HepG2 (cell line): ENCODE measurements around the gene KCTD13. TPM values are rescaled to one million over a fixed set of nuclear protein-coding genes. Genes with fewer than 3 reads are reported as not detected.
A peak's percentile ranks its signal among the peaks of the same experiment; 100 is the strongest.

ENCODE experiments used
- FOXP1 ChIP-seq, 2 experiments: fragments of 450-650 bp in 1 of 2; IDR thresholded peaks; 2 replicates each; pipeline ENCODE4 v1.6.1; 2017 to 2018; ENCODE audit warnings: antibody characterized with exemption in 1 of 2
- GABPB1 ChIP-seq: IDR thresholded peaks from 2 replicates; pipeline ENCODE4 v1.6.1; 2016; ENCODE audit warnings: mild to moderate bottlenecking, missing genetic modification reagents, moderate library complexity, missing compliant biosample characterization
- HOXA7 ChIP-seq: sonication (generic); formaldehyde crosslinking; IDR thresholded peaks from 2 replicates; pipeline ENCODE4 v1.8.1; 2022; ENCODE audit warnings: mild to moderate bottlenecking, missing genetic modification reagents, moderate library complexity
- JDP2 ChIP-seq: sonication (generic); formaldehyde crosslinking; IDR thresholded peaks from 2 replicates; pipeline ENCODE4 v1.8.1; 2022; ENCODE audit warnings: missing genetic modification reagents, borderline replicate concordance
- MAFF ChIP-seq: IDR thresholded peaks from 2 replicates; pipeline ENCODE4 v1.6.1; 2011; ENCODE audit warnings: low read depth, low read length, improper control_type of control experiment
- MAX ChIP-seq: IDR thresholded peaks from 2 replicates; pipeline ENCODE4 v1.6.1; 2012; ENCODE audit warnings: inconsistent platforms
- NFIB ChIP-seq: sonication (generic); formaldehyde crosslinking; IDR thresholded peaks from 2 replicates; pipeline ENCODE4 v1.9.0; 2021; ENCODE audit warnings: missing genetic modification reagents, mild to moderate bottlenecking, borderline replicate concordance
- PCBP2 ChIP-seq: fragments of 200-400 bp; formaldehyde crosslinking; optimal IDR thresholded peaks from 2 replicates; pipeline ENCODE3; 2018; ENCODE audit warnings: low read length, low read depth; ENCODE audit not compliant: poor library complexity, severe bottlenecking
- SALL1 ChIP-seq: sonication (generic); formaldehyde crosslinking; IDR thresholded peaks from 2 replicates; pipeline ENCODE4 v1.8.0; 2022; ENCODE audit warnings: mild to moderate bottlenecking, missing genetic modification reagents
- SKI ChIP-seq: fragments of 450-650 bp; IDR thresholded peaks from one replicate; pipeline ENCODE4 v1.6.1; 2018; ENCODE audit warnings: mild to moderate bottlenecking; ENCODE audit not compliant: partially characterized antibody
- UBTF ChIP-seq: sonication (generic); formaldehyde crosslinking; IDR thresholded peaks from 2 replicates; pipeline ENCODE4 v1.4.0; 2020; ENCODE audit warnings: mild to moderate bottlenecking, missing genetic modification reagents
- ZBTB39 ChIP-seq: sonication (generic); formaldehyde crosslinking; IDR thresholded peaks from 2 replicates; pipeline ENCODE4 v1.5.0; 2020; ENCODE audit warnings: missing genetic modification reagents
- ZNF350 ChIP-seq: sonication (generic); formaldehyde crosslinking; IDR thresholded peaks from 2 replicates; pipeline ENCODE4 v1.4.0; 2020; ENCODE audit warnings: mild to moderate bottlenecking, low read depth, missing genetic modification reagents, borderline replicate concordance
- ZNF564 ChIP-seq: sonication (generic); formaldehyde crosslinking; IDR thresholded peaks from 2 replicates; pipeline ENCODE4 v1.8.1; 2023; ENCODE audit warnings: mild to moderate bottlenecking, missing genetic modification reagents
- ZNF704 ChIP-seq: sonication (generic); formaldehyde crosslinking; IDR thresholded peaks from 2 replicates; pipeline ENCODE4 v1.8.1; 2023; ENCODE audit warnings: mild to moderate bottlenecking, inconsistent platforms, moderate library complexity, missing genetic modification reagents, borderline replicate concordance
- ZNF709 ChIP-seq: sonication (generic); formaldehyde crosslinking; IDR thresholded peaks from 2 replicates; pipeline ENCODE4 v1.5.0; 2020; ENCODE audit warnings: mild to moderate bottlenecking, missing genetic modification reagents
- ZNF839 ChIP-seq: sonication (generic); formaldehyde crosslinking; IDR thresholded peaks from 2 replicates; pipeline ENCODE4 v1.4.0; 2020; ENCODE audit warnings: missing genetic modification reagents, mild to moderate bottlenecking, borderline replicate concordance
- polyA plus RNA-seq, 8 experiments: library from polyadenylated mRNA; depleted of rRNA in 3 of 8; stranded (reverse) in 7 of 8; unstranded in 1 of 8; fragments of >200 nt; fragmentation: Illumina TruSeq in 4 of 8; extraction: Trizol in 4 of 8; gene quantifications; 2 replicates each; pipeline versions ENCODE4 v1.2.1 to v1.2.3, GENCODE V29; 2011 to 2016; ENCODE audit warnings: low read depth in 4 of 8, missing spikeins in 1 of 8, mixed read lengths in 1 of 8; ENCODE audit not compliant: insufficient read depth in 1 of 8
- total RNA-seq, 5 experiments: library from RNA; depleted of rRNA; stranded (reverse); fragments of >200 nt; fragmentation: Illumina TruSeq; extraction: Trizol; gene quantifications; 2 replicates each; pipeline ENCODE4 v1.2.3, GENCODE V29; 2016; ENCODE audit warnings: low read depth in 1 of 5
- TF ChIP-seq, protein P1 (sequence below): sonication (generic); formaldehyde crosslinking; IDR thresholded peaks from 2 replicates; pipeline ENCODE4 v1.5.1; 2020; ENCODE audit warnings: mild to moderate bottlenecking, missing genetic modification reagents, moderate library complexity
- TF ChIP-seq, protein P2 (sequence below): sonication (generic); formaldehyde crosslinking; IDR thresholded peaks from 2 replicates; pipeline ENCODE4 v1.4.0; 2020; ENCODE audit warnings: missing genetic modification reagents, mild to moderate bottlenecking, borderline replicate concordance

The KCTD13 gene
- total and polyA plus RNA-seq, 2 of the 13 experiments (the other 11 are each of a cell fraction or from before 2014, with no cell fraction given), result 6.3 to 14.7 TPM

GRCh38 chr16:29892458-29892813 lies 33.6 kb downstream of the KCTD13 start (continued):
- no peak for TF ChIP-seq ZBTB39 (CRISPR knock-in tag)
- TF ChIP-seq ZNF350 (CRISPR knock-in tag), result 0 out of 2 replicates have a peak, but pooled peaks have one; percentile 30
- no peak for TF ChIP-seq GABPB1
- TF ChIP-seq HOXA7, result no peak
- TF ChIP-seq, protein P1, sequence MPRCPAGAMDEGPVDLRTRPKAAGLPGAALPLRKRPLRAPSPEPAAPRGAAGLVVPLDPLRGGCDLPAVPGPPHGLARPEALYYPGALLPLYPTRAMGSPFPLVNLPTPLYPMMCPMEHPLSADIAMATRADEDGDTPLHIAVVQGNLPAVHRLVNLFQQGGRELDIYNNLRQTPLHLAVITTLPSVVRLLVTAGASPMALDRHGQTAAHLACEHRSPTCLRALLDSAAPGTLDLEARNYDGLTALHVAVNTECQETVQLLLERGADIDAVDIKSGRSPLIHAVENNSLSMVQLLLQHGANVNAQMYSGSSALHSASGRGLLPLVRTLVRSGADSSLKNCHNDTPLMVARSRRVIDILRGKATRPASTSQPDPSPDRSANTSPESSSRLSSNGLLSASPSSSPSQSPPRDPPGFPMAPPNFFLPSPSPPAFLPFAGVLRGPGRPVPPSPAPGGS (CRISPR knock-in tag), result no peak
- no peak for TF ChIP-seq ZNF564 (CRISPR knock-in tag)
- no peak for TF ChIP-seq JDP2 (CRISPR knock-in tag)
- TF ChIP-seq ZNF839 (CRISPR knock-in tag), result peak; percentile 29; the same call in 1 of the 2 replicates
- TF ChIP-seq ZNF704 (CRISPR knock-in tag), result no peak
- TF ChIP-seq NFIB (CRISPR knock-in tag), result no peak
- no peak for TF ChIP-seq SALL1 (CRISPR knock-in tag)
- 0 out of 2 replicates have a peak, but pooled peaks have one; percentile 9 for TF ChIP-seq UBTF
- TF ChIP-seq MAX, result 0 out of 2 replicates have a peak, but pooled peaks have one; percentile 12
- TF ChIP-seq ZNF709, result no peak
- TF ChIP-seq MAFF, result no peak
- TF ChIP-seq FOXP1 (IDR thresholded peaks at IDR 0.05), result no peak
- no peak for TF ChIP-seq FOXP1 (CRISPR knock-in tag; IDR thresholded peaks at IDR 0.05)
- TF ChIP-seq, protein P2, sequence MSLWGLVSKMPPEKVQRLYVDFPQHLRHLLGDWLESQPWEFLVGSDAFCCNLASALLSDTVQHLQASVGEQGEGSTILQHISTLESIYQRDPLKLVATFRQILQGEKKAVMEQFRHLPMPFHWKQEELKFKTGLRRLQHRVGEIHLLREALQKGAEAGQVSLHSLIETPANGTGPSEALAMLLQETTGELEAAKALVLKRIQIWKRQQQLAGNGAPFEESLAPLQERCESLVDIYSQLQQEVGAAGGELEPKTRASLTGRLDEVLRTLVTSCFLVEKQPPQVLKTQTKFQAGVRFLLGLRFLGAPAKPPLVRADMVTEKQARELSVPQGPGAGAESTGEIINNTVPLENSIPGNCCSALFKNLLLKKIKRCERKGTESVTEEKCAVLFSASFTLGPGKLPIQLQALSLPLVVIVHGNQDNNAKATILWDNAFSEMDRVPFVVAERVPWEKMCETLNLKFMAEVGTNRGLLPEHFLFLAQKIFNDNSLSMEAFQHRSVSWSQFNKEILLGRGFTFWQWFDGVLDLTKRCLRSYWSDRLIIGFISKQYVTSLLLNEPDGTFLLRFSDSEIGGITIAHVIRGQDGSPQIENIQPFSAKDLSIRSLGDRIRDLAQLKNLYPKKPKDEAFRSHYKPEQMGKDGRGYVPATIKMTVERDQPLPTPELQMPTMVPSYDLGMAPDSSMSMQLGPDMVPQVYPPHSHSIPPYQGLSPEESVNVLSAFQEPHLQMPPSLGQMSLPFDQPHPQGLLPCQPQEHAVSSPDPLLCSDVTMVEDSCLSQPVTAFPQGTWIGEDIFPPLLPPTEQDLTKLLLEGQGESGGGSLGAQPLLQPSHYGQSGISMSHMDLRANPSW (CRISPR knock-in tag), result no peak
- TF ChIP-seq SKI, result no peak
- no peak for TF ChIP-seq PCBP2
